ENCODE results near the gene METTL9.

The METTL9 gene

DNA sequence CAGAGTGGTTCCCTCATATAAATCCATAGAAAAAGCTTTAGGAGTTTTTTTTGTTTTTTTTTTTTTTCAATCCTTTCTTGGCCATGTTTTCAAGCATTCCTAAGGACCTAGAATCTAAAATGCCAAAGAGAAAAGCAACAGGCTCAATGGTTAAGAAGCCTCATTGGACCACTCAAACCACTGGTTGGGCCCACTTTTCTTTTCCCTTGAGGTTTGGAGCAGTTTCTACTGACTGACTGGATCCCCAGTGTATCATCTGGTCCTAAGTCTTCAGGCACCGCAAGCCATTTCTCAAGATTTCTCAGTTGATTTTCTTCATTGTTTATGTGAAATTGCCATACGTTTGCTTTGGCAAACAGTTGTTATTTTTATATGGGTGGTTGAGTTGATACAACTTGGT, 14.4 kb downstream of the METTL9 start:
- in situ Hi-C loops (cut with HindIII; ENCODE audit: low sequenced_read_pairs): no loop called here
- TF ChIP-seq, protein P1, sequence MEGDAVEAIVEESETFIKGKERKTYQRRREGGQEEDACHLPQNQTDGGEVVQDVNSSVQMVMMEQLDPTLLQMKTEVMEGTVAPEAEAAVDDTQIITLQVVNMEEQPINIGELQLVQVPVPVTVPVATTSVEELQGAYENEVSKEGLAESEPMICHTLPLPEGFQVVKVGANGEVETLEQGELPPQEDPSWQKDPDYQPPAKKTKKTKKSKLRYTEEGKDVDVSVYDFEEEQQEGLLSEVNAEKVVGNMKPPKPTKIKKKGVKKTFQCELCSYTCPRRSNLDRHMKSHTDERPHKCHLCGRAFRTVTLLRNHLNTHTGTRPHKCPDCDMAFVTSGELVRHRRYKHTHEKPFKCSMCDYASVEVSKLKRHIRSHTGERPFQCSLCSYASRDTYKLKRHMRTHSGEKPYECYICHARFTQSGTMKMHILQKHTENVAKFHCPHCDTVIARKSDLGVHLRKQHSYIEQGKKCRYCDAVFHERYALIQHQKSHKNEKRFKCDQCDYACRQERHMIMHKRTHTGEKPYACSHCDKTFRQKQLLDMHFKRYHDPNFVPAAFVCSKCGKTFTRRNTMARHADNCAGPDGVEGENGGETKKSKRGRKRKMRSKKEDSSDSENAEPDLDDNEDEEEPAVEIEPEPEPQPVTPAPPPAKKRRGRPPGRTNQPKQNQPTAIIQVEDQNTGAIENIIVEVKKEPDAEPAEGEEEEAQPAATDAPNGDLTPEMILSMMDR (IDR thresholded peaks at IDR 0.05; ENCODE audit: low read depth, low read length, missing control alignments): no peak
- no peak overlapping the region for H3K4me3 ChIP-seq (ENCODE audit: low read depth, low read length)

GRCh38 chr16:21614896-21615295, 15.5 kb downstream of the METTL9 start:
- in situ Hi-C loops (cut with HindIII; ENCODE audit: low sequenced_read_pairs): no loop called here
- no peak for DNase-seq (ENCODE audit: low read depth)
- TF ChIP-seq, protein P1 (IDR thresholded peaks at IDR 0.05; ENCODE audit: low read depth, low read length, missing control alignments): no peak
- no peak overlapping the region for H3K4me3 ChIP-seq (ENCODE audit: low read depth, low read length)

More for the DNA sequence above, 14.4 kb downstream of the METTL9 start:
- DNase-seq (ENCODE audit: low read depth): no peak

GRCh38 chr16:21617607-21618006, 18.2 kb downstream of the METTL9 start:
- TF ChIP-seq, protein P1 (IDR thresholded peaks at IDR 0.05; ENCODE audit: low read depth, low read length, missing control alignments): no peak
- no peak for DNase-seq (ENCODE audit: low read depth)
- no peak overlapping the region for H3K4me3 ChIP-seq (ENCODE audit: low read depth, low read length)
- in situ Hi-C loops (cut with HindIII; ENCODE audit: low sequenced_read_pairs): no loop called here

DNA sequence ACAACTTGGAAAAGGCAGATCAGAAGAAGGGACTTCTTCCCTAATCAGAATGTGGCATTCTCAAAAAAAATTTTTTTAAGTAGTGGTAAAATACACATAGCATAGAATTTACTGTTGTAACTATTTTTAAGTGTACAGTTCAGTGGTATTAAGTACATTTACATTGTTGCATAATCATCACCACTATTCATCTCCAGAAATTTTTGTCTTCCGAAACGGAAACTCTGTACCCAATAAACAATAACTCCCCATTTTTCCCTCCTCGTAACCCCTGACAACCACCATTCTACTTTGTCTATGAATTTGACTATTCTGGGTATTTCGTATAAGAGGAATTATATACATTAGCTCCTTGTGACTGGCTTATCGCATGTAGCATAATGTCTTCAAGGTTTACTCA, 18.9 kb downstream of the METTL9 start:
- in situ Hi-C loops (cut with HindIII; ENCODE audit: low sequenced_read_pairs): no loop called here
- H3K4me3 ChIP-seq (ENCODE audit: low read depth, low read length): no peak overlapping the region
- TF ChIP-seq, protein P1 (IDR thresholded peaks at IDR 0.05; ENCODE audit: low read depth, low read length, missing control alignments): no peak
- no peak for DNase-seq (ENCODE audit: low read depth)

- in situ Hi-C loops (cut with HindIII; ENCODE audit: low sequenced_read_pairs): no loop called here
- no peak overlapping the region for H3K4me3 ChIP-seq (ENCODE audit: low read depth, low read length)
These were observed 20.5 kb downstream of the METTL9 start for GRCh38 chr16:21619765-21620425.

DNA sequence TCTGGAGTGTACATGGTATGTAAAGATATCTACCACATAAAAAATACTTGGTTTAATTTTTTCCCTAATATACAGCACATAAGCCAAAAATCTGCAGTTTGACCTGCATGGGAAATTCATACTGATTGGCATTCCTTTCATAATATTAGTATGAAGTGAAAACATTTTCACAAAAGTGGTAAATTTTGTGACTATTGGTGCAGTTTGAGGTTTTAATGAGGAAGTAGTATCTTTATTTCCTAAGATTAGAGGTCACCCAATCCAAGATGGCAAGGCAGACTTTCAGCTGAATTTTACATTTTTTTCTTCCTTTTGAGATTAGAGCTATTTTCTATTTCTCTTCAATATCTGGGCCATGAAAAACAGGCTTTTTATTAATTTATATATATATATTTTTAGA, 21.2 kb downstream of the METTL9 start:
- no peak for DNase-seq (ENCODE audit: low read depth)
- H3K4me3 ChIP-seq (ENCODE audit: low read depth, low read length): no peak overlapping the region
- TF ChIP-seq, protein P1 (IDR thresholded peaks at IDR 0.05; ENCODE audit: low read depth, low read length, missing control alignments): no peak
- in situ Hi-C loops (cut with HindIII; ENCODE audit: low sequenced_read_pairs): no loop called here

More at GRCh38 chr16:21619765-21620425, 20.5 kb downstream of the METTL9 start:
- TF ChIP-seq, protein P1 (IDR thresholded peaks at IDR 0.05; ENCODE audit: low read depth, low read length, missing control alignments): no peak
- no peak for DNase-seq (ENCODE audit: low read depth)
